Measurements from ENCODE around the gene ISM1.

ISM1 gene

GRCh38 chr20:13267231-13267630 is 46.2 kb downstream of the ISM1 start:
- no peak for DNase-seq (ENCODE audit: low spot score)
- no peak for TF ChIP-seq CTCF (IDR thresholded peaks at IDR 0.05; ENCODE audit: borderline replicate concordance, control extremely low read depth, extremely low read depth, insufficient read depth, missing control alignments)
- in situ Hi-C loops (cut with MboI; ENCODE audit: low sequenced_read_pairs, unreplicated experiment), result no loop called here

GRCh38 chr20:13268953-13269352 is 47.9 kb downstream of the ISM1 start:
- in situ Hi-C loops (cut with MboI; ENCODE audit: low sequenced_read_pairs, unreplicated experiment), result no loop called here
- no peak for TF ChIP-seq CTCF (IDR thresholded peaks at IDR 0.05; ENCODE audit: borderline replicate concordance, control extremely low read depth, extremely low read depth, insufficient read depth, missing control alignments)
- DNase-seq (ENCODE audit: low spot score), result no peak

- TF ChIP-seq CTCF (IDR thresholded peaks at IDR 0.05; ENCODE audit: borderline replicate concordance, control extremely low read depth, extremely low read depth, insufficient read depth, missing control alignments), result no peak
- in situ Hi-C loops (cut with MboI; ENCODE audit: low sequenced_read_pairs, unreplicated experiment), result no loop called here
- DNase-seq (ENCODE audit: low spot score), result no peak
Measured at GRCh38 chr20:13270211-13270610, 49.1 kb downstream of the ISM1 start.

GRCh38 chr20:13271098-13271497 is 50.0 kb downstream of the ISM1 start:
- TF ChIP-seq CTCF (IDR thresholded peaks at IDR 0.05; ENCODE audit: borderline replicate concordance, control extremely low read depth, extremely low read depth, insufficient read depth, missing control alignments), result no peak
- DNase-seq (ENCODE audit: low spot score), result no peak
- in situ Hi-C loops (cut with MboI; ENCODE audit: low sequenced_read_pairs, unreplicated experiment), result no loop called here

GRCh38 chr20:13271977-13272975 is 51.2 kb downstream of the ISM1 start:
- no peak for TF ChIP-seq CTCF (IDR thresholded peaks at IDR 0.05; ENCODE audit: borderline replicate concordance, control extremely low read depth, extremely low read depth, insufficient read depth, missing control alignments)
- in situ Hi-C loops (cut with MboI; ENCODE audit: low sequenced_read_pairs, unreplicated experiment), result no loop called here
- no peak for DNase-seq (ENCODE audit: low spot score)

- no peak for DNase-seq (ENCODE audit: low spot score)
- TF ChIP-seq CTCF (IDR thresholded peaks at IDR 0.05; ENCODE audit: borderline replicate concordance, control extremely low read depth, extremely low read depth, insufficient read depth, missing control alignments), result no peak
- in situ Hi-C loops (cut with MboI; ENCODE audit: low sequenced_read_pairs, unreplicated experiment), result no loop called here
Measured at GRCh38 chr20:13274275-13274861, 53.3 kb downstream of the ISM1 start.

Measured in GM13976 (cell line).